H9 (cell line): Measurements from ENCODE around the gene KRT8. TPM values are rescaled to one million over a fixed set of nuclear protein-coding genes. Genes with fewer than 3 reads are reported as not detected.

Experiments
- DNase-seq: peaks from one replicate; pipeline ENCODE4 v3.0.0-alpha.2; 2017
- H2AFZ ChIP-seq: one replicate; pipeline ENCODE4 v1.6.1; 2013; ENCODE audit warnings: mild to moderate bottlenecking, low read length, control low read depth, moderate library complexity
- H2AK5ac ChIP-seq: 2 replicates; pipeline ENCODE4 v1.6.1; 2013; ENCODE audit warnings: low read length, control low read depth, mixed read lengths; ENCODE audit not compliant: insufficient read length
- H2BK120ac ChIP-seq: one replicate; pipeline ENCODE4 v1.6.1; 2013; ENCODE audit warnings: low read depth, mild to moderate bottlenecking, low read length, control low read depth, inconsistent platforms; ENCODE audit not compliant: poor library complexity, severe bottlenecking
- H2BK12ac ChIP-seq: 2 replicates; pipeline ENCODE4 v1.6.1; 2013; ENCODE audit warnings: low read length, control low read depth, mixed read lengths, low read depth; ENCODE audit not compliant: insufficient read length
- H2BK15ac ChIP-seq: 2 replicates; pipeline ENCODE4 v1.6.1; 2013; ENCODE audit warnings: low read depth, low read length, control low read depth
- H2BK20ac ChIP-seq: one replicate; pipeline ENCODE4 v1.6.1; 2013; ENCODE audit warnings: low read depth, mild to moderate bottlenecking, low read length, control low read depth, inconsistent platforms; ENCODE audit not compliant: poor library complexity, severe bottlenecking
- H2BK5ac ChIP-seq: 2 replicates; pipeline ENCODE4 v1.6.1; 2013; ENCODE audit warnings: low read length, control low read depth, mixed read lengths; ENCODE audit not compliant: insufficient read length
- H3K14ac ChIP-seq: 2 replicates; pipeline ENCODE4 v1.6.1; 2013; ENCODE audit warnings: low read length, control low read depth; ENCODE audit not compliant: insufficient read depth
- H3K18ac ChIP-seq: 2 replicates; pipeline ENCODE4 v1.6.1; 2013; ENCODE audit warnings: low read depth, mild to moderate bottlenecking, mixed read lengths, low read length, control low read depth; ENCODE audit not compliant: insufficient read length
- H3K23ac ChIP-seq: 2 replicates; pipeline ENCODE4 v1.6.1; 2013; ENCODE audit warnings: low read length, control low read depth, mixed read lengths, low read depth; ENCODE audit not compliant: insufficient read length
- H3K23me2 ChIP-seq: 2 replicates; pipeline ENCODE4 v1.6.1; 2013; ENCODE audit warnings: low read depth, mild to moderate bottlenecking, mixed read lengths, low read length, control low read depth; ENCODE audit not compliant: insufficient read length, poor library complexity, severe bottlenecking
- H3K27ac ChIP-seq: 2 replicates; pipeline ENCODE4 v1.5.1; 2013; ENCODE audit warnings: low read length, control low read depth, mixed read lengths, low read depth; ENCODE audit not compliant: insufficient read length
- H3K27me3 ChIP-seq: 2 replicates; pipeline ENCODE4 v1.6.1; 2013; ENCODE audit warnings: low read length, control low read depth, inconsistent platforms; ENCODE audit not compliant: insufficient read depth
- H3K4ac ChIP-seq: 2 replicates; pipeline ENCODE4 v1.6.1; 2013; ENCODE audit warnings: low read depth, mild to moderate bottlenecking, control low read depth, inconsistent platforms, low read length, moderate library complexity
- H3K4me1 ChIP-seq: 2 replicates; pipeline ENCODE4 v1.6.1; 2013; ENCODE audit warnings: low read length, control low read depth, inconsistent platforms; ENCODE audit not compliant: insufficient read depth
- H3K4me2 ChIP-seq: 2 replicates; pipeline ENCODE4 v1.6.1; 2013; ENCODE audit warnings: low read length, control low read depth, mixed read lengths; ENCODE audit not compliant: insufficient read length, insufficient read depth
- H3K56ac ChIP-seq: 2 replicates; pipeline ENCODE4 v1.6.1; 2013; ENCODE audit warnings: low read depth, mild to moderate bottlenecking, mixed read lengths, low read length, control low read depth; ENCODE audit not compliant: insufficient read length
- H3K79me1 ChIP-seq: 2 replicates; pipeline ENCODE4 v1.6.1; 2013; ENCODE audit warnings: low read depth, mild to moderate bottlenecking, moderate library complexity, low read length, control low read depth, inconsistent platforms; ENCODE audit not compliant: insufficient read depth, poor library complexity, severe bottlenecking
- H3K79me2 ChIP-seq: 2 replicates; pipeline ENCODE4 v1.6.1; 2013; ENCODE audit warnings: low read length, control low read depth, inconsistent platforms; ENCODE audit not compliant: insufficient read depth
- H3K9ac ChIP-seq: 2 replicates; pipeline ENCODE4 v1.6.1; 2013; ENCODE audit warnings: low read length, control low read depth, mixed read lengths; ENCODE audit not compliant: insufficient read length; ENCODE audit errors: extremely low read depth
- H3K9me3 ChIP-seq: one replicate; pipeline ENCODE4 v1.6.1; 2013; ENCODE audit warnings: low read depth, low read length, inconsistent platforms; ENCODE audit not compliant: control insufficient read depth
- H3T11ph ChIP-seq: one replicate; pipeline ENCODE4 v1.6.1; 2013; ENCODE audit warnings: mild to moderate bottlenecking, low read length, control low read depth, inconsistent platforms
- H4K20me1 ChIP-seq: one replicate; pipeline ENCODE4 v1.6.1; 2013; ENCODE audit not compliant: control insufficient read depth, insufficient read length, insufficient read depth
- H4K5ac ChIP-seq: 2 replicates; pipeline ENCODE4 v1.6.1; 2013; ENCODE audit warnings: low read depth, mild to moderate bottlenecking, mixed read lengths, low read length, control low read depth; ENCODE audit not compliant: insufficient read length
- H4K8ac ChIP-seq: replicated peaks from 2 replicates; pipeline ENCODE4 v1.6.1; 2013; ENCODE audit warnings: low read length, control low read depth, mixed read lengths, low read depth; ENCODE audit not compliant: insufficient read length
- H4K91ac ChIP-seq: 2 replicates; pipeline ENCODE4 v1.6.1; 2013; ENCODE audit warnings: low read depth, mild to moderate bottlenecking, moderate library complexity, mixed read lengths, low read length, control low read depth; ENCODE audit not compliant: insufficient read length
- H3K27ac Mint-ChIP-seq, 3 experiments: 2 replicates in 2 of 3; 3 replicates in 1 of 3; pipeline ENCODE4 v1.8.0; 2020 to 2021; ENCODE audit warnings: mixed read lengths in 3 of 3, mild to moderate bottlenecking in 1 of 3, moderate library complexity in 1 of 3
- H3K27me3 Mint-ChIP-seq: 2 replicates; pipeline ENCODE4 v1.8.0; 2021; ENCODE audit warnings: low read depth, mild to moderate bottlenecking, moderate library complexity, mixed read lengths
- H3K36me3 Mint-ChIP-seq, 3 experiments: 2 replicates in 2 of 3; 3 replicates in 1 of 3; pipeline ENCODE4 v1.8.0; 2020 to 2021; ENCODE audit warnings: low read depth in 3 of 3, mixed read lengths in 3 of 3; ENCODE audit not compliant: insufficient read depth in 1 of 3
- H3K4me1 Mint-ChIP-seq, 2 experiments: 2 replicates each; pipeline ENCODE4 v1.8.0; 2020; ENCODE audit warnings: mixed read lengths in 2 of 2
- H3K4me3 Mint-ChIP-seq, 2 experiments: 2 replicates in 1 of 2; 3 replicates in 1 of 2; pipeline ENCODE4 v1.8.0; 2020 to 2021; ENCODE audit warnings: mild to moderate bottlenecking in 2 of 2, mixed read lengths in 2 of 2, moderate library complexity in 1 of 2
- H3K9me3 Mint-ChIP-seq, 2 experiments: 2 replicates in 1 of 2; 3 replicates in 1 of 2; pipeline ENCODE4 v1.8.0; 2020; ENCODE audit warnings: mild to moderate bottlenecking in 2 of 2, mixed read lengths in 2 of 2, moderate library complexity in 1 of 2
- CTCF ChIP-seq: fragments of 200-600 bp; sonication (generic); conservative IDR thresholded peaks from 3 replicates; pipeline ENCODE4 v1.8.0; 2021; ENCODE audit warnings: antibody characterized with exemption, mild to moderate bottlenecking
- WGBS: extraction: QIAGEN DNeasy Blood & Tissue Kit; methylation state at CpG from one replicate; pipeline ENCODE4 v1.1.7; 2013; ENCODE audit warnings: missing lambda C conversion rate, low lambda C conversion rate, mixed read lengths; ENCODE audit not compliant: insufficient read length; ENCODE audit errors: extremely low coverage; 5-methylcytosine and 5-hydroxymethylcytosine counted together
- total RNA-seq: library from RNA; stranded (reverse); gene quantifications from 2 replicates; pipeline ENCODE4 v1.2.1, GENCODE V29; 2021

Gene KRT8
- total RNA-seq, 1 experiment from 2014 or later = 244 TPM

DNA sequence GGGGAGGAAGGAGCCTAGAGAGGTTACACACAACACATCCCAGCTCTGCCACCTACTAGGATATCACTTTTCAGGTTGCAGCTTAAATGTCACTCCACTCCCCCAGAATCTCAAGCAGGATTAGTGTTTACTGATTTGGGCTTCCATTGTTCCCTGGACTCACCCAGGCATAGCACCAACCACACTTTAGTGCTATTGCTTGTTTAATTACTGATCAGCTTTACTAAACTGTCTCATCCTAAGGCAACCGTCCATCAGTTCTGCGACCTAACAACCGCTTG lies 38.0 kb upstream of the KRT8 start:
- peaks cover 0 to 8% (median 3%) of the 10 kb centered on the region in 3 experiments; a peak in 6 of 7 replicates for H3K36me3 Mint-ChIP-seq
- Histone ChIP-seq H4K5ac (no peak overlapping the region), H4K8ac (no peak overlapping the region), H2BK120ac (no peak overlapping the region), H3T11ph (no peak overlapping the region), H2BK5ac (no peak overlapping the region), H3K9me3 (no peaks in the 10 kb centered on the region), H4K20me1 (no peaks in the 10 kb centered on the region), H2BK15ac (no peak overlapping the region), H3K79me1 (no peaks in the 10 kb centered on the region), H3K23me2 (peaks cover 6% of the 10 kb centered on the region), H2AK5ac (no peak overlapping the region), H3K14ac (no peak overlapping the region), H4K91ac (no peak overlapping the region), H3K27ac (no peak overlapping the region), H3K79me2 (no peaks in the 10 kb centered on the region), H3K9ac (no peak overlapping the region), H3K56ac (no peak overlapping the region), H2AFZ (no peak overlapping the region), H3K4ac (no peak overlapping the region), H3K23ac (peak overlapping the region; percentile 55), H3K18ac (no peak overlapping the region), H3K4me2 (no peak overlapping the region), H2BK12ac (no peak overlapping the region), H3K4me1 (peaks cover 20% of the 10 kb centered on the region), H2BK20ac (no peak overlapping the region), H3K27me3 (no peaks in the 10 kb centered on the region)
- H3K27ac Mint-ChIP-seq = peak overlapping the region in 1 of 3 experiments; percentile 22; a peak in 3 of 7 replicates
- no peak for DNase-seq
- peaks cover 2 to 6% of the 10 kb centered on the region in 2 experiments; a peak in 1 of 5 replicates for H3K9me3 Mint-ChIP-seq
- H3K4me1 Mint-ChIP-seq = peaks cover 51 to 54% of the 10 kb centered on the region in 2 experiments
- H3K4me3 Mint-ChIP-seq = no peak overlapping the region
- WGBS = no CpG with 5 or more reads among the region's 3 CpGs
- TF ChIP-seq CTCF = no peak
- no peaks in the 10 kb centered on the region for H3K27me3 Mint-ChIP-seq
